K562 (cell line): ENCODE results near the gene GLP1R. TPM values are rescaled to one million over a fixed set of nuclear protein-coding genes. Genes with fewer than 3 reads are reported as not detected.

Experiments used
- DEAF1 ChIP-seq: fragments of 450-650 bp; formaldehyde crosslinking; IDR thresholded peaks from 2 replicates; pipeline ENCODE4 v1.4.0; 2020; ENCODE audit warnings: mild to moderate bottlenecking, moderate library complexity
- KLF16 ChIP-seq: IDR thresholded peaks from 2 replicates; pipeline ENCODE4 v1.6.1; 2016; ENCODE audit warnings: antibody characterized with exemption
- MAZ ChIP-seq, 2 experiments: fragments of 450-650 bp in 1 of 2; sonication (generic) in 1 of 2; formaldehyde crosslinking; IDR thresholded peaks in 1 of 2; conservative IDR thresholded peaks in 1 of 2; 2 replicates each; pipeline versions ENCODE4 v1.4.0 to v1.5.0; 2020; ENCODE audit warnings: mild to moderate bottlenecking in 1 of 2, missing genetic modification reagents in 1 of 2
- NR1H2 ChIP-seq: sonication (generic); formaldehyde crosslinking; IDR thresholded peaks from 2 replicates; pipeline ENCODE4 v1.4.0; 2020; ENCODE audit warnings: mild to moderate bottlenecking, missing genetic modification reagents
- NR4A1 ChIP-seq, 2 experiments: fragments of 250-450 bp in 1 of 2; fragments of 450-650 bp in 1 of 2; sonication (Bioruptor Pico) in 1 of 2; IDR thresholded peaks; 2 replicates each; pipeline versions ENCODE4 v1.4.0 to v1.6.1; 2016 to 2020; ENCODE audit warnings: mild to moderate bottlenecking in 2 of 2, missing compliant biosample characterization in 1 of 2, missing genetic modification characterization in 1 of 2, moderate library complexity in 1 of 2
- RUNX1 ChIP-seq: sonication (generic); IDR thresholded peaks from 2 replicates; pipeline ENCODE4 v1.6.1; 2016; ENCODE audit warnings: antibody characterized with exemption, low read depth
- U2AF1 ChIP-seq: fragments of 200-400 bp; formaldehyde crosslinking; optimal IDR thresholded peaks from 2 replicates; pipeline ENCODE3; 2017; ENCODE audit warnings: mild to moderate bottlenecking, low read depth, low read length, moderate library complexity
- ZBTB9 ChIP-seq: fragments of 450-650 bp; formaldehyde crosslinking; IDR thresholded peaks from 2 replicates; pipeline ENCODE4 v1.4.0; 2020; ENCODE audit warnings: mild to moderate bottlenecking, moderate library complexity
- polyA plus RNA-seq, 8 experiments: library from polyadenylated mRNA; depleted of rRNA in 4 of 8; stranded (reverse) in 5 of 8; unstranded in 3 of 8; fragments of >200 nt; fragmentation: Nextera tagmentation in 2 of 8; fragmentation: Illumina TruSeq in 1 of 8; extraction: Ambion mirVana in 2 of 8; extraction: Trizol in 1 of 8; gene quantifications; 2 replicates each; pipeline versions ENCODE4 v1.2.1 to v1.2.3, GENCODE V29; 2011 to 2014; ENCODE audit warnings: inconsistent platforms in 1 of 8, missing spikeins in 1 of 8
- total RNA-seq, 7 experiments: library from RNA; depleted of rRNA in 6 of 7; stranded (reverse); fragments of >200 nt in 6 of 7; fragmentation: Illumina TruSeq in 2 of 7; extraction: Trizol in 2 of 7; gene quantifications; 2 replicates each; pipeline versions ENCODE4 v1.2.1 to v1.2.3, GENCODE V29; 2011 to 2021; ENCODE audit warnings: low replicate concordance in 1 of 7

GLP1R gene
- total and polyA plus RNA-seq, 9 of the 15 experiments (the other 6 are each of a cell fraction or from before 2014, with no cell fraction given), result not detected

GRCh38 chr6:39102071-39102820, 53.7 kb downstream of the GLP1R start (continued):
- no peak for TF ChIP-seq ZBTB9 (CRISPR knock-in tag)
- TF ChIP-seq U2AF1, result no peak
- 0 out of 2 replicates have a peak, but pooled peaks have one; percentile 38 for TF ChIP-seq KLF16
- no peak for TF ChIP-seq NR1H2 (CRISPR knock-in tag)
- TF ChIP-seq DEAF1 (CRISPR knock-in tag), result peak; percentile 52; the same call in 1 of the 2 replicates
- TF ChIP-seq RUNX1, result no peak
- no peak for TF ChIP-seq NR4A1 (CRISPR knock-in tag; IDR thresholded peaks at IDR 0.05)
- TF ChIP-seq NR4A1 (tag; IDR thresholded peaks at IDR 0.05), result no peak
- peak in 1 of 2 experiments; percentile 47; a peak in 1 of 4 replicates for TF ChIP-seq MAZ (CRISPR knock-in tag; conservative IDR thresholded peaks at IDR 0.05 in 1 of 2, IDR thresholded peaks at IDR 0.05 in 1 of 2)
